K562 (cell line): Measurements from ENCODE around the gene RNF224. TPM values are rescaled to one million over a fixed set of nuclear protein-coding genes. Genes with fewer than 3 reads are reported as not detected.
A peak's percentile ranks its signal among the peaks of the same experiment; 100 is the strongest.

Source experiments
- CREB5 ChIP-seq: fragments of 250-450 bp; sonication (Bioruptor Pico); IDR thresholded peaks from 2 replicates; pipeline ENCODE4 v1.5.0; 2020; ENCODE audit warnings: mild to moderate bottlenecking
- FOS ChIP-seq: IDR thresholded peaks from 3 replicates; pipeline ENCODE4 v1.6.1; 2011; ENCODE audit not compliant: insufficient read length; ENCODE audit errors: extremely low read depth
- LARP7 ChIP-seq: fragments of 450-650 bp; IDR thresholded peaks from 2 replicates; pipeline ENCODE4 v1.6.1; 2016
- MGA ChIP-seq: fragments of 450-650 bp; IDR thresholded peaks from 2 replicates; pipeline ENCODE4 v1.6.1; 2016; ENCODE audit warnings: mild to moderate bottlenecking, moderate library complexity
- NKRF ChIP-seq: fragments of 450-650 bp; IDR thresholded peaks from 2 replicates; pipeline ENCODE4 v1.6.1; 2016; ENCODE audit warnings: borderline replicate concordance
- RBM25 ChIP-seq: fragments of 200-400 bp; formaldehyde crosslinking; IDR thresholded peaks from 2 replicates; pipeline ENCODE4 v1.6.1; 2018; ENCODE audit warnings: low read length, low read depth, moderate library complexity; ENCODE audit not compliant: severe bottlenecking
- STAG1 ChIP-seq: sonication (generic); formaldehyde crosslinking; IDR thresholded peaks from 2 replicates; pipeline ENCODE4 v1.5.0; 2020; ENCODE audit warnings: missing genetic modification reagents, borderline replicate concordance
- ZBTB43 ChIP-seq: sonication (generic); formaldehyde crosslinking; IDR thresholded peaks from 2 replicates; pipeline ENCODE4 v1.8.0; 2023; ENCODE audit warnings: mild to moderate bottlenecking, missing genetic modification reagents
- ZFX ChIP-seq: sonication (generic); formaldehyde crosslinking; IDR thresholded peaks from 2 replicates; pipeline ENCODE4 v1.8.0; 2022; ENCODE audit warnings: mild to moderate bottlenecking, missing genetic modification reagents, moderate library complexity
- ZNF12 ChIP-seq: sonication (generic); formaldehyde crosslinking; IDR thresholded peaks from 2 replicates; pipeline ENCODE4 v1.4.0; 2020; ENCODE audit warnings: mild to moderate bottlenecking, missing genetic modification reagents
- ZNF224 ChIP-seq: sonication (generic); formaldehyde crosslinking; IDR thresholded peaks from 2 replicates; pipeline ENCODE4 v1.8.0; 2022; ENCODE audit warnings: mild to moderate bottlenecking, missing genetic modification reagents
- ZNF75A ChIP-seq: fragments of 450-650 bp; formaldehyde crosslinking; IDR thresholded peaks from 2 replicates; pipeline ENCODE4 v1.4.0; 2020; ENCODE audit warnings: mild to moderate bottlenecking
- polyA plus RNA-seq, 8 experiments: library from polyadenylated mRNA; depleted of rRNA in 4 of 8; stranded (reverse) in 5 of 8; unstranded in 3 of 8; fragments of >200 nt; fragmentation: Nextera tagmentation in 2 of 8; fragmentation: Illumina TruSeq in 1 of 8; extraction: Ambion mirVana in 2 of 8; extraction: Trizol in 1 of 8; gene quantifications; 2 replicates each; pipeline versions ENCODE4 v1.2.1 to v1.2.3, GENCODE V29; 2011 to 2014; ENCODE audit warnings: inconsistent platforms in 1 of 8, missing spikeins in 1 of 8
- total RNA-seq, 7 experiments: library from RNA; depleted of rRNA in 6 of 7; stranded (reverse); fragments of >200 nt in 6 of 7; fragmentation: Illumina TruSeq in 2 of 7; extraction: Trizol in 2 of 7; gene quantifications; 2 replicates each; pipeline versions ENCODE4 v1.2.1 to v1.2.3, GENCODE V29; 2011 to 2021; ENCODE audit warnings: low replicate concordance in 1 of 7

Gene RNF224
- total and polyA plus RNA-seq, 9 of the 15 experiments (the other 6 are each of a cell fraction or from before 2014, with no cell fraction given), result not detected

- TF ChIP-seq MGA, result no peak
- TF ChIP-seq STAG1, result 0 out of 2 replicates have a peak, but pooled peaks have one; percentile 19
- no peak for TF ChIP-seq LARP7
- peak; percentile 92 for TF ChIP-seq RBM25
- no peak for TF ChIP-seq NKRF
- peak; percentile 100 for TF ChIP-seq FOS
- no peak for TF ChIP-seq CREB5 (CRISPR knock-in tag)
- peak; percentile 30; the same call in 1 of the 2 replicates for TF ChIP-seq ZFX (CRISPR knock-in tag)
- TF ChIP-seq ZNF224 (CRISPR knock-in tag), result no peak
- no peak for TF ChIP-seq ZNF75A (CRISPR knock-in tag)
- TF ChIP-seq ZBTB43 (CRISPR knock-in tag), result no peak
- TF ChIP-seq ZNF12 (CRISPR knock-in tag), result no peak
Measured at GRCh38 chr9:137240841-137241489, 13.7 kb downstream of the RNF224 start, which contains the start of gene TUBB4B (continued).
